Dedifferentiated amniotic fluid mesenchymal stem cell (primary cell): ENCODE data around the gene TXNRD1.
"Not testable (repeated sequence)": the region's sequence is repeated elsewhere in the genome, so short reads cannot be mapped to it uniquely, and the experiment has no call there.

Source experiments
- DNase-seq: peaks from one replicate; pipeline ENCODE4 v3.0.0-alpha.2; 2016; ENCODE audit errors: extremely low spot score

Gene TXNRD1

DNA sequence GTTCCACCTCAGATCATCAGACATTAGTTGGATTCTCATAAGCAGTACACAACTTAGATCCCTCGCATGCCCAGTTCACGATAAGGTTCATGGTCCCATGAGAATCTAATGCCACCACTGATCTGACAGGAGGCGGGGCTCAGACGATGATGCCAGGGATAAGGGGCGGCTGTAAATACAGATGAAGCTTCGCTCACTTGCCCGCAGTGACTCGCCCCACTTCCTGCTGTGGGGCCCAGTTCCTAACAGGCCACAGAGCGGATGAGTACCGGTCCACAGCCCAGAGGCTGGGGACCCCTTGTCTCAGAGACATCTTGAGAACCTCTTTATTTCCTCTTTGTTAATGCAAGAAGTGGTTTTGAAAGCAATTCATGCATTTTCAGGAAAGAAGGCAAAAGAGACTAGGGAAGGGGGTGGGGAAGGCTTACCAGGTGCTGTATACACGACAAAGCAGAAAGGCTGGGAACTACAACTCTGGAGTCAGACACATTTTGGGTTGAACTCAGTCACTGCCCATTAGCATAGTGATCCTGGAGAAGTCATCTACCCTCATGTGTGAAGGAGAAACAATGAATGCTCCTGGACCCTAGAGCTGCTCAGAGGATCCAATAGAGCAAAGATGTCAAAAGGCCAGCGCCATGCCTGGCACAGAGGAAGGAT lies 156.6 kb downstream of the TXNRD1 start:
- DNase-seq = no peak

- DNase-seq = no peak
Measured at GRCh38 chr12:104372721-104373335, 157.2 kb downstream of the TXNRD1 start.

GRCh38 chr12:104374071-104374470 lies 158.5 kb downstream of the TXNRD1 start:
- no peak for DNase-seq

- no peak for DNase-seq
Measured at GRCh38 chr12:104374806-104375205, 159.2 kb downstream of the TXNRD1 start.

- no peak for DNase-seq
Measured at GRCh38 chr12:104375775-104376174, 160.2 kb downstream of the TXNRD1 start.

DNA sequence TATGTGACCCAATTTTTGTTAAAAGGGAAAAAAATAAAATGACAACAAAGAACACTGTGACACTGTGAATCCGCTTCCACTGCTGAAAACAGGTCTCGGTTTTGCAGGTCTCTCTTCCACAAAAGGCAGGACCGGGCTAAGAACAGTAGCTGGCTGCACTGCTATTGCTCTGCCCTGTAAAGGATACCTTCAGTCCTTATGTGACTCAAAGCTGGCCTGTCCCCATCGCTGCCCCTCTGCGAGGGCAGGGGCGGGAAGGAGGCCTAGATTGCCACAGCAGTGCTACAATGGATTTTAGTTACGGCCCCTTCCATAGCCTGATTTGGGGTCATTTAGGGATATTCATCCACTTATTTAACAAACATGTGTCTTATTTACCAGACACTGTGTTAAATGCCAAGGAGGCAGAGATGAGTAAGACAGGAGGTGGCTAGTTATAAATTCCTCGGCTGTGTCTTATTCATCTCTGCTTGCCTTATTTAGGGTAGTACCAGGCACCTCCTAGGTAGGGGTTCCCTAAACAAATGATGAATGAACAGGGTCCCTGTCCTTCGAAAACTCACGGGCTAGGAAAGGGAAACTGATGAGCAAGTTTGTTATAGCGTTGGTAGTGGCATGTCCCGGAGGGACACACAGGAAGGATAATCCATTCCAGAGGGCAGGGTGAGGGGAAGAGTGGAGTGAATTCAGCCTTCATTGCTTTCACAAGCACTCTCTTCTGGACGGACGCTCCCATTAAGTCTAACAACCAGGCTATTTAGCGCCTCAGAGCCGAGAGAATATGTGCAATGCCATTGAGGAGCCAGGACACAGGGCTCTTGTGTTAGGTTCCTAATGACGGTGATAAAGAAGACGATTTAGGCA lies 161.3 kb downstream of the TXNRD1 start:
- no peak for DNase-seq

GRCh38 chr12:104377514-104377812 lies 161.9 kb downstream of the TXNRD1 start:
- DNase-seq = no peak

GRCh38 chr12:104378427-104378826 lies 162.8 kb downstream of the TXNRD1 start:
- no peak for DNase-seq

DNA sequence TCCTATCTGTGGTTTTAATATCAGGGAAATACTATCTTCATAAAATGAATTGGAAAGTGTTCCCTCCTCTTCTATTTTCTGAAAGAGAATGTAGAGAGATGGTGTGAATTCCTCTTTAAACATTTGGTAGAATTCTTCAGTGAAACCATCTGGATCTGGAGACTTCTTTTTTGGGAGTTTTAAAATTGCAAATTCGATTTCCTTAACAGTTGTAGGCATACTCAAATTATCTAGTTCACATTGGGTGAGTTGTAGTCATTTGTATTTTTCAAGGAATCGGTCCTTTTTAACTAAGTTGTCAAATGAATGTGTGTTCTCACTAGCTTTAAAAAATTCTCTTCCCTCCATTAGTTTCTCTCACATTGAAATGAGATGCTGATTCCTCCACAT lies 165.8 kb downstream of the TXNRD1 start:
- no peak for DNase-seq

DNA sequence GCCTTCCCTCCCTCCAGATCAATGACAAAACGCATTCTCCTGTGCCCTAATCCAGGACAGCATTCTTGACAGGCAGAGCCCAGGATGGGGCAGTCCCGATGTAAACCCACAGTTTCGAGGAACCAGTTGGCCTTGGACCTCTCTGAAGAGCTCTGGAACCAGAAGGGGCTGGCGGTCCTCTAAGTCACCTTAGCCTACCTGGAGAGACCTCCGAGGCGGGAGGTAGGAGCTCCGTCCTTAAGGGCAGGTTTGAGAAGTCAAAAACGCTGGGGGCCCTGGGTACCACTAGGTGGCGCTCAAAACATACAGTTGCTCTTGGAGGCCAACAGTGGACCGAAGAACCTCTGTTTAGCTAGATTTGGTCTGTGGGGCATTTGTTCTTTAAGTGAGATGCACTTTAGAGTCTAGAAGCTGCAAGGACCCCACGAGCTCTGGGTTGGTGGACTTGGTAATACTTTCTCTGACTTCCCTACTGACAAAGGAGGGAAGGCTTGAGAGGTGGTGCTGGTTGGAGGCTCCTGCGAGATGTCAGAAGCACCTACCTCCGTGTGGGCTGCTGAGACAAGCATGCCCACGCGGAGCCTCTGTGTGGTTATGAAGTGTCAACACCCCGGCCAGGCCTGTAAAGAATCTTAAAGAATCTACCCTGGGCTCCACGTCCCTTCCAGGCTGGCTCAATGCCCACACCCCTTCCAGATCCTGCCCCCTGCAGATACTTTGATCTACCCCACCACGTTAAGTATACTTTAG lies 166.3 kb downstream of the TXNRD1 start:
- peak; percentile 71 for DNase-seq

DNA sequence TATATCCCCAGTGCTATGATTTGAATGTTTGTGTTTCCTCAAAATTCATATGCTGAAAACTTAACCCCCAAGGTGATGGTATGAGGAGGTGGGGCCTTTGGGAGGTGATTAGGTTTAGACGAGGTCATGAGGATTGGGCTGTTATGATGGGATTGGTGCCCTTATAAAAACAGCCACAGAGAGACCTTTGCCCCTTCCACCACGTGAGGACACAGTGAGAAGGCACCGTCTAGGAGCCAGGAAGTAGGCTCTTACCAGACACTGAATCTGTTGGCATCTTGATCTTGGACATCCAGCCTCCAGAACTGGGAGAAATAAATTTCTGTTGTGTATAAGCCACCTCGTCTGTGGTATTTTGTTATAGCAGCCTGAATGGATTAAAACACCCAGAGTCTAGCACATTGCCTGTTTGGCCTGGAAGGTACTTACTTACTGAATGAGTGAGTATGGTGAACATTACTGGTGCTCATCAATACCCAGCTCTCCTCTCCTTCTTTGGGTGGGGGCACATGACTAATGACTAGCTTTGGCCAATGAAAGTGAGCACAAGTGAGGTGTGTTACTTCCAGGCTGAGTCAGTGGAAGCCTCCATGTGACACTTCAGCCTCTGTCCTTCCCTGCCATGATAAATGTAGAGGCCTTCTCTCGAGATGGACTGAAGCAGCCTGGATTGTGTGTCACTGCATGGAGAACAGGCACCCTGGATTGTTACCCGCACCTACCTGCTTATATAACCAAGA lies 168.7 kb downstream of the TXNRD1 start:
- DNase-seq = no peak

GRCh38 chr12:104385510-104385909 lies 169.9 kb downstream of the TXNRD1 start:
- DNase-seq = no peak

DNA sequence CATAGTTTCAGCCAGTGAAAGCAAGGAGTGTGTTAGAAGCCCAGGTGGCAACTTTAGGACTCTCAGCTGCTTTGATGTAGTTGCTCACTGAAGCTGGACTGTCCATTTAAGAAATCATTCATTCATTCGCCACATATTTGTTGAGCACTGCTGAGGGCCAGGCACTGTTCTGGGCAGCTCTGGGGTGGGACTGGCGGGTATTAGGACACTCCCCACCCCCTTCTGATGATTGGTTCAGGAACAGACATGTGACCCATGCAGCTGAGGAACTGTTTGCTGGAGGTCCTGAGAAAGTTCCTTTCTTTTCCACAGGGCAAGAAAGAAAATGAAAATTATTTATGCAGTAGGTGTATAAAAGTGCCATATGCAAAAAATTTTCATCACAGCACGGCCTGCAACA lies 170.9 kb downstream of the TXNRD1 start:
- DNase-seq = no peak

DNA sequence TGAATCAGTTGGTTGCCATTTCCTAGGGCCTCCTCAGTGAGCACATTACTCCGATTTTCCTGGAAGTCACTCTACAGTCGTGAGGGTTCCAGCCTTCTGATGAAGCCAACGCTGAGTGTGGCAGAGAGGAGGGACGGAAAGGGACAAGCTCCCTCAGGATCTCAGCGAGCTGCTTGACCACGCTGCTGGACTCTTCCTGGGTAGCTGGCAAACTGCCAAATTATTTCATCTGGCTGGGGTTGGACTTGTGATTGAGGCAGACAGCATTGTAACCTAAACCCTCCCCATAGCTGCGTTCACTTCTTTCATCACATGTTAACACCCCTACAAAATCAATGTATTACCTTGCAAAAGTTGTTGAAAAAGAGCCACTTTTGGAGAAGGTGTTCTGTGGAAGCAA lies 171.6 kb downstream of the TXNRD1 start:
- no peak for DNase-seq

- DNase-seq = not testable (repeated sequence)
Measured at GRCh38 chr12:104394086-104394485, 178.5 kb downstream of the TXNRD1 start.
